ENCODE measurements around the gene ZNF180.
"Not testable (repeated sequence)": the region's sequence is repeated elsewhere in the genome, so short reads cannot be mapped to it uniquely, and the experiment has no call there.

The ZNF180 gene

DNA sequence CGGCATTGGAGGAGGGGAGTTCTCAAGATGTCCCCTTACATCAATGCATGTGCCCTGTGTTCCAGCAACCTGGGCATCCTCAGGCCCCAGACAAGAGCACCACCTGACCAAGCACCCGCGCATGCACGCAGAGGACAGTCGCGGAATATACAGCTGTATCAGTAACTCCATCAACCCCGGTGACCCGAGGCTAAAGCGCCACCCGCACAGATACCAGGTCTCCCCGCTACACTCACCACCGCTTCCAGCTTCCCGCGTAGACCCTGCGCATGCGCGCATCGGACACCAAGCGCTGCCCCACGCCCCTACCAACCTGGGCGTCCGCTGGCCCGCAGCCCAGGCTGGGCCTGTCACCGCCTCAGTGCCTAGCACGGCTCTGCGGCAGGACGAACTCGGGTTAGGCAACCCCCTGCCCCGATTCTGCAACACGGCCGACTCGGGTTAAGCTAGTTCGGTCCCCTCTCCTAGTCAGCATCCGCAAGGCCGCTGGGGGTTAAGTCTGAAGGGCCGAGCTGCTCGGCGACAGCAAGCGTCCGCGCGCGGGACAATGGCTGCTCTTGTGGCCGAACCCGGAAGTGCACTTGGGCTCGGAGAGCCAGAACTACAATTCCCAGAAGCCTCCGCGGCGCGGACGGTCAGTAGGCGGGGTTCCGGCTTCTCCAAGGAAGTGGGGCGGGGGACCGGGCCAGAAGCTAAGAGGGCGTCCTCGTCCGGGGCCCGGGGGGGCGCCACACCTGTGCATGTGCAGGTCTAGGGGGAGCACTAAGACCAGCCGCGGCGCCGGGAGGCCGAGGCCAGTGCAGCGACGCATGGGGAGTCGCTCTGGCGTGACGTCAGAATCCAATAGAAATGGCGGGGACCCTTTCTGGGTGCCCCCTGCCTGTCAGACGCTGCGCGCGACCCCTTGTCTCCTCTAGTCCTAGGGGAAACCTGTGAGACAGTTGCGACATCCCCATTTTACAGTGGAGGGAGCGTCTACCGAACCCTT lies at the start of gene ZNF180:
TSS of gene ZNF180 (minus strand) at position 561 of the 988 bp plus-strand sequence. CDS start 3,188 bp downstream, outside the sequence.
- DNase-seq: peak; percentile 91

DNA sequence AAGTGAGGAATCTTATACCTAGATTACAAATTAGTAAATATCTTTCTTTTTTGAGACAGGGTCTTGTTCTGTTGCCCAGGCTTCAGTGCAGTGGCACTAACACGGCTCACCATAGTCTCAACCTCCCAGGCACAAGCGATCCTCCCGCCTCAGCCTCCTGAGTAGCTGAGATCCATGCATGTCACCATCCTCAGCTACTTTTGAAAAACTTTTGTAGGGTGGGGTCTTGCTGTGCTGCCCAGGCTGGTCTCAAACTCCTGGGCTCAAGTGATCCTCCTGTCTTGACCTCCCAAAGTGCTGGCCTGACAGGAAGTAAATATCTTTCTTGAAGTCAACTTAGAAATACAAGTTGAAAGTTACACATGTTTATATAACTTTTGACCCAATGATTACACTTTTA lies 49.2 kb upstream of the ZNF180 start:
- no peak for DNase-seq

DNA sequence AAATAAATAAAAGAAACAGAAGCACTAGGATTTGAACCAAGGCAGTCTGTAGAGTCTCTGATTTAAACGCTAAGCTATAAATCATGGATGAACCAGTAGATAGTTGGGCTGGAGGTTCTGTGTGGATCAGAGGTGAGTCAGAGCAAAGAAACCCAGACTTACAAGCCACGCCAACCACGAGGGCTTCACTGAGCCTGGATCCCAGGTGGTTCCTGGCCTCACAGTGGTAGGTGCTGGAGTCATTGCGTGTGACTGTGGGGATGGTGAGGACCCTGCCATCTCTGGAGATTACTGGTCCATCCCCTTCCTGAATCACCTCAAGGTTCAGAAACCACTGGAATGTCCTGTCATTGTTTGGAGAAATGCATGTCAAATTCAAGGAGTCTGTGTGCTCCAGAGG lies 48.4 kb upstream of the ZNF180 start:
- no peak for DNase-seq

DNA sequence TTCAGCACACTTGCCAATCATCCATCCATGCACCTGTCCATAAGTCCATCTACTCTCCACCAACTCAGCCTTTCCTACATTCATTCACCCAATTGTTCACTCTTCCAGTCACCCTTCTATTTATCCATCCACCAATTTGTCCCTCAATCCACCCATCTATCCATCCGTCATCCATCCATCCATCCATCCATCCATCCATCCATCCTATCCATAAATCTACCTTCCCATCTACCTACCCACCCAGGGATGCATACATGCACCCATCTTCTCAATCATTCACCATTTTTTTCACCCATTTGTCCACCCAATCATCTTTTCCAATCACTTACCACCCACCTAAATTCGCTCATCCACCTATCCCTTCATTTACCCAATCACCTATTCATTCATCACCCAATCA lies 43.7 kb upstream of the ZNF180 start:
- no peak for DNase-seq

DNA sequence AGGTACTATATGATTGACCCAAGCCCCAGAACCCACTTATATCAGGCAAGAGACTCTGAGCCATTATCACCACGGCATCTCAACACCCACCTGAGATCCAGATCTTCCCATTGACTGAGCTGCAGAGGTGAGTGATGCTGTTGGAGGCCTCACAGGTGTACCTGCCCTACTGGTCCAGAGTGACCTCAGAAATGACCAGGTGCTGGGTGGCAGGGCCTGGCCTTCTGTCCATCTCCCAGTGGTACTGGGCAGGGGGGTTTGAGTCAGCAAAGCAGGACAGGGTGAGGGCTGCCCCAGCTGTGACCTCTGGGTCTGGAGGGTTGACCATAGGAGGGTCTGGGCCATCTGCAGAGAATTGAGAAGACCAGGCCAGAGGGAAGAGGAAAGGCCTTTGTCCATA lies 42.3 kb upstream of the ZNF180 start:
- DNase-seq: no peak

DNA sequence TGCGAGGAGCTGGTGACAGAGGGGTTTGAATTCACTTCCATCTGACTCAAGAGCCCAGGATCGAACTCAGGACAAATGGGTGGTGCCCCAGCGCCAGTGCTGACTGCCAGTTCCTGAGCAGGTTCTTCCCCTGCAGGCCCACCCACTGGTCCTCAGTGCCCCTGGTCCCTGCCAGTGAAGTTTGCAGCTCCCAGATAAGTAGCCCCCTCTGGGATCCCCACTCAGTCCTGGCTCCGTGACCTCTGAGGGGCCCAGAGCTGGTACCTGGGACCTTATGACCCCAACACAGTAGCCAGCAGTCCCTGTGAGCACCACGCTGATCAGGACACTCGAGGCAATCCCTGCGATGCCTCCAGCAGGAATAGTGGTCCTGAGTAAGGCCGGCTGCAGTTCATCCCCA lies 40.4 kb upstream of the ZNF180 start:
- no peak for DNase-seq

DNA sequence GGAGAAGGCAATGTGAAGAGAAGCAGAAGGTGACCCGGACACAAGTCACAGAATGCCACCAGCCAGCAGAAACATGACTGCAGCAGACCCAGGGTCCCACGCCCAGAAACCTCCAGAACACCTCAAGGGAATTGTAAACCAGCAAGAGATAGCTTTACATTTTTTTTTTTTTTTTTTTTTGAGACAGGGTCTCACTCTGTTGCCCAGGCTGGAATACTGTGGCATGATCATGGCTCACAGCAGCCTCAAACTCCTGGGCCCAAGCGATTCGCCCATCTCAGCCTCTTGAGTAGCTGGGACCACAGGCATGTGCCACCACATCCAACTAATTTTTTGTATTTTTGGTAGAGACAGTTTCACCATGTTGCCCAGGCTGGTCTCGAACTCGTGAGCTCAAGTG lies 39.7 kb upstream of the ZNF180 start:
- DNase-seq: no peak

DNA sequence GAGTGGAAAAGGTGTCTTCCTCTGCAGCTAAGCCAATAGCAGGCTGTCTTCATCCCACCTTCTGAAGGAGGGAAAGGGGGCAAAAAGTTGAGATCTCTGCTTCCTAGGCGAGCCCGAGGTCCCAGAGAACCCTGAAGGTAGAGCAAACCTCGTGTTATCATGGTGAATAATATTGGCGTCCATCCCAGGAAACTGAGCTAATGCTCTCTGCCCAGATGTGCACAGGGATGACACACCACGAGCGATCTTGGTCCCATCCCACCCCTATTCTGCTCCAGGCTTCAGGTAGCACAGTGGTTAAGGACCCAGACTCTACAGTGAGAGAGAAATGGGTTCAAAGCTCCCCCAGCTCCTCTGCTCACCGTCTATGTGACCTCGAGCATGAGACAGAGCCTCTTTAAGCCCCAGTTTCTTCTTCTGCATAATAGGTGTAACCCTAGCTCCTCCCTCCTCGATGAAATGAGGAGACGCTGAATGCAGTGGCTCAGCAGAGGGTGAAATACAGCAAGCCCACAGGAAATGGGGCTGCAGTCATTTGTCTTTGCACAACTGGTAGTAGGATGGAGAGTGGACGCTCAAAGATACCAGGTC lies 39.0 kb upstream of the ZNF180 start:
- DNase-seq: no peak

DNA sequence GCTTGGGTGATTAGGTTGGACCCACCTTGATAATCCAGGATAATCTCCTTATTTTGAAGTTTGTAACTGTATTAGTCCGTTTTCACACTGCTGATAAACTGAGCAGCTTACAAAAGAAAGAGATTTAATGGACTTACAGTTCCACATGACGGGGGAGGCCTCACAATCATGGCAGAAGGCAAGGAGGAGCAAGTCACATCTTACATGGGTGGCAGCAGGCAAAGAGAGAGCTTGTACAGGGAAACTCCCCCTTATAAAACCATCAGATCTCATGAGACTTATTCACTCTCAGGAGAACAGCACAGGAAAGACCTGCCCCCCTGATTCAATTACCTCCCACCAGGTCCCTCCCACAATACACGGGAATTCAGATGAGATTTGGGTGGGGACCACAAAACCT lies 35.0 kb upstream of the ZNF180 start:
- DNase-seq: not testable (repeated sequence)

DNA sequence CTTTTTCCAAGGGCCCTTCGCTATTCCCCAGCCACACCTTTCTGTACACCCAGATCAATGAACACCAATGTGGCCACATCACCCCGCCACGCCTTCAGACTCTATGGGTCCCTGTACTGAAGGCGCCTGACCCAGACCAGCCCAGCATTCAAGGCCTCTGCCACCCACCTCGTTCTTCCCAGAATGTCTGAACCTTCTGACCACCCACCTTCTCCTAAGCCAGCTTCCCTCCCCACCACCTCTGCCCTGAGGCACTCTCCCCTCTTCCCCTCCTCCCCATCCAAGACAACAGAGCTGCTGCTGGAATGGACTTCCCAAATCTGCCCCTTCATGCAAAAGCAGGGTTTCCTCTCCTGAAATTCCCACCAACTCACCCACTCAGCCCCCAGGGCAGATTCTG lies 32.5 kb upstream of the ZNF180 start:
- DNase-seq: no peak

DNA sequence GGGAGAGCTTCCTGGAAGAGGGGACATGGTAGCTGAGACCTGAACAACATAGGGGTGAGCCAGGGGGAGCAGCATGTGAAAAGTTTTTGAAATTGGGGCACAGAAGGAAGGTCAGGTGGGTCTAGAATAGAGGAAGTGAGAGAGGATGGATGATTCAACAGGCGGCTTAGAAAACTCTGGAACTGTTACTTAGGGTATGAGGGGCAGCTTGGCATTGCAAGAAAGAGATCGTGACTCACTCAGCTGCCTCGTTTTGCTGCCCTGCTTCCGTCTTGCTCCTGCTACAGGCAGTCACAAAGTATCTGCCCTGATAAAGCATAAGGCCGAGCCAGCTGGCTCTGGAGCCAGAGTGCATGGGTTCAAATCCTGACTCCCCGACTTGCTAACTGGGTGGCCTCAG lies 30.5 kb upstream of the ZNF180 start:
- DNase-seq: no peak

DNA sequence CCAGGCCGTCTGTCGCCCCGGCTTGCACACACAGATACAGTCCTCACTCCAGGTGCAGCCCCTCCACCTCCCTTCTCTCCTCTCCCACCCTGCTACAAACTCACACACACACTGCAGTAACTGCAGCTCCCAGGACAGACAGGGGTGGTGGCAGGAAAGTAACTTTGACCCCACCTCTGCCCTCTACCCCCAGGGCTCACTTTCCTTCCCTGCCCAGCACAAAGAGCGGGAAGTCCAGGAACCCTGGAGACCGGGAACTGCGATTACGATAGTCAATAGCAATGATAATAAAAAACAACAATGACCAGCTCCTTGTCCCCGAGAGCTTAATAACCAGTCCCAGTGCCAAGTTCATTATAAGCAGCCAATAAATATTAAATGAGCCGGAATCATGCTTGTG lies 29.2 kb upstream of the ZNF180 start, which contains the start of gene CEACAM20:
TSS of gene CEACAM20 (minus strand) at position 140 of the 400 bp plus-strand sequence. CDS start 166 bp downstream, outside the sequence.
- DNase-seq: no peak

DNA sequence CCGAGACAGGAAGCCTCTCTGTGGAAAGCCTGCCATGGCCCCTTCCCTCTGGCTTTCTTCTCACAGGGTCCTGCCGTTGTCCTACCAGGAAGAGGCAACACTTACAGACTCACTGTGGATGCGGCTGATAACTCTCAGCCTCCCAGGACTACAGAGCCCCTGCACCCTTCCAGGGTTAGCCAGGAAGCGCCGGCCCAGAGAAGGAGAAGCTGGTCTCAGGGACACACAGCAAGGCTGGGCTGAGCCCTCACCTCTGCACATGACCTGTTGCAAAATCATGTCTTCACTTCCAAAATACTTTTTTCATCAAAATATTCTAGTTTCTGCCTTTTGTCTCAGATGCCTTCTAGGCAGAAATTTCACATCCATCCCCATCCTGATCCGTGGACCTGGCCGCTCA lies 27.2 kb upstream of the ZNF180 start:
- DNase-seq: no peak

DNA sequence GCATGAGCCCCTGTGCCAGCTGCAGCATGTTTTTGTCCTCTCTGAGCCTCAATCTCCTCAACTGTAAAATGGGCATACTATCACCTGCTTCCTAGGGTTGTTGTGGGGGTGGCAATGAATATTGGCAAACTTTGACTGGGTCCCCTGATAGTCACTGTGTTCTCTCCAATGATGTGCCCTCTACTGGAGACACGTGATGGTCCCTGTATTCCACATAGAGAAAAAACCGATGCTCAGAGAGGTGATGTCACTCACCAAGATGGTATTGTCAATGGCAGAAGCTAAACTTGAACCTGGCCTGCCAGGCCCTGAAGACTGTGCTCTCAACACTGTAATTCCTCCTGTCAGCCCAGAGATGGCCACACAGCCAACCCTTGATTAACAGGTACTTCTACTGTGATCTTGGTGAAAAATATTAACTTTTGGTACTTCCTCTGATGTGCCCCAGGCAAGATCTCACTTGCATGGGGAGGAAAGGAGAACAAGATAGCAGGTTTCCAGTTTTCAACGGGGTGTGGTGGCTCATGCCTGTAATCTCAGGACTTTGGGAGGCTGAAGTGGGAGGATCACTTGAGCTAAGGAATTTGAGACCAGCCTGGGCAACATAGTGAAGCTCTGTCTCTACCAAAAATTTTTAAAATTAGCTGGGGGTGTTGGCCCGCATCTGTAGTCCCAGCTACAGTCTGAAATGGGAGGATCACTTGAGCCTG lies 25.6 kb upstream of the ZNF180 start:
- no peak for DNase-seq

DNA sequence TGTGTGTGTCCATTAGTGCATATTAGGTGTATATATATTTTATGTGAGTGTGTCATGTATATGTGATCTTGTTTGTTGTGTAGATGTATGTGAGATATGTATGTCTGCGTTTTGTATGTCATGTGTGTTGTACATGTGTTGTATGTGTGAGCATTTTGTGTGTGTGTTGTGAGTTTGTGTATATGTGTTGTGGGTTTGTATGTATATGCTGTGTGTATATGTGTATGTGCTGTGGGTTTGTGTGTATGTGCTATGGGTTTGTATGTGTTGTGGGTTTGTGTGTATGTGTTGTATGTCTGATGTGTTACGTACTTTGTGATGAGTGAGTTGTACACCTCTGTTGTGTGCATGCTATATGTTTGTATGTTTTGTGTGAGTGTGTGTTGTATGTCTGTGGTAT lies 21.0 kb upstream of the ZNF180 start:
- no peak for DNase-seq

DNA sequence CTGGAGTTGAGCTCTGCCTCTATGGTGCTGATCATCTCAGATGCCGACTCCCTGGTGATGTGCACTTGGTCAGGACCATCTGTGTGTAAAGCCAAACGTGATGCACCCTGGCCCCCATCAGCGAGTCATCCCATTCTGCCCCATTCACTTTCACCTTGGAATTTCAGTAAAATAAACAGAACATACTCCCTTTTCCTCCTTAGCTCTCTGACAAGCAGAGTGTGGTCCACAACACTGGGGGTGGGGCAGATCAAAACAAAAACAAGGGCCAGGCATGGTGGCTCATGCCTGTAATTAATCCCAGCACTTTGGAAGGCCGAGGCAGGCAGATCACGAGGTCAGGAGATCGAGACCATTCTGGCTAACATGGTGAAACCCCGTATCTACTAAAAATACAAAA lies 16.8 kb upstream of the ZNF180 start:
- DNase-seq: no peak

DNA sequence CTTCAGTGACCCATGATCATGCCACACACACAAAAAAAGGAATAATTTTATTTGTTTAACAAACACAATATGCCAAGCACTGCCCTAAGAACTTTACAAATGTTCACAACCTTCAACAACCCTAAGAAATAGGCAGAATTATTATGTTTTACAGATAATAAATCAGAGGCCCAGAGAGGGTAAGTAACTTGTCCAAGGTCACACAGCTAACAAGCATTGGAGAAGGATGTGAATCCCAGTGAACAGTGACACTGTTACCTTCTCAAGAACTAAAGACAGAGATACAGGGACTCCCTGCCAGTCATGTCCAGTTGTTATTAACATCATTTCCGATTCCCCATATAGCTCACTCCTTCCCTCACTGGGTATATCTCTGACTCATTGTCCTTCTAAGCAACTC lies 15.6 kb upstream of the ZNF180 start:
- no peak for DNase-seq

DNA sequence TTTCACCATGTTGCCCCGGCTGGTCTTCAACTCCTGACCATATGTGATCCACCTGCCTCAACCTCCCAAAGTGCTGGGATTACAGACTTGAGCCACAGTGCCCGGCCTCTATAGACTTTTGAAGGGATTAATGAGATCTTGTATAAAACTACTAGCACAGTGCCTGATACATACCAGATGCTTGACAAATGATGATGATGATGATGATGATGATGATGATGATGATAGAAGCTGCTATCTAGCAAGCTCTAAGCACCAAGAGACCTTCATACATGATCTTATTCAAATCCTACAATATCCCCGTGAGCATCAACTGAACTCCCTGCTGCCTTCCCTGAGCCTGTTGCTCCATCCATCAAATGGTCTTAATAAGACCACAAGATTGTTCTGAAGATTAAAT lies 14.7 kb upstream of the ZNF180 start:
- DNase-seq: no peak

DNA sequence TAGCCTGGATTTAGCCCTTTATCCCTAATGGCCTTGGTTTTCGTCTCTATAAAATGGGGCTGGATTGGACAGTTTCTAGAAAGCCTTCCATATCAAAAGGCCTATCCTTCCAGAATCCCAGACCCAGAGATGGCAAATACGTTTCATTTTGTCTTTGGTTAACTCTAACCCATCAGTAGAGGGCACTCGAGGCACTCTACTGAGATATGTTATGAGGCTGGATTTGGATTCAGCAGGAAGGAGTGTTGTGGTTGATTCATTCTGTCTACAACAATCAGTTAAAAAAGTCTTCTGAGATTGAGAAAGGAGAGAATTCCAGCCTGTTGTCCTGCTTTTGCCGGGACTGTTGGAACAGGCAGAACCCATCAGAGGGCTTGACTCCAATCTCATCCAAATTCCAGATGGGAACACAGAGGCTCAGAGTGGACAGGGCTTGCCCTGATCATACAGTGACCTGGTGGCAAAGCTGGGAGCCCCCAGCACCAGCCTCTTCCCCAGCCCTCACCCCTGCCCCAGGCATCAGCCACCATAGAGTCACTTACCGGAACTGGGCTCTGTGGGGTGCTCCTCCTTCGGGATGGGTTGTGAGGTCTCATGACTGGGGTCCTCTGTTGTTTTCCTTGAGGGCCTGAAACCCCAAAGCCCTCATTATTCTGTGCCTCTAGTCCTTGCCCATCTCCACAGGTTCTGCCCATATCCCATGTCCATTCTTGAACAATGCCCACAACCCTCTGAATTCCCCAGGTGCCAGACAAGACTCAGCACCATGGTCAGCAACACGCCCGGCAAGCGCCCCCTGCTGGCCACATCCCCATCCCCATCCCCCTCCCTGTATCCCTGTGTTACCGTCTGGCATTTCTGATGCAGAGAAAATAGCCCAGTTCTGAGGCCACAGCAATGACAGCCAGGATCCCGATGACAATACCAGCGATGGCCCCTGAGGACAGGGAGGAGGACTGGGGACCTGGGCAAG lies 12.3 kb upstream of the ZNF180 start:
- DNase-seq: no peak

DNA sequence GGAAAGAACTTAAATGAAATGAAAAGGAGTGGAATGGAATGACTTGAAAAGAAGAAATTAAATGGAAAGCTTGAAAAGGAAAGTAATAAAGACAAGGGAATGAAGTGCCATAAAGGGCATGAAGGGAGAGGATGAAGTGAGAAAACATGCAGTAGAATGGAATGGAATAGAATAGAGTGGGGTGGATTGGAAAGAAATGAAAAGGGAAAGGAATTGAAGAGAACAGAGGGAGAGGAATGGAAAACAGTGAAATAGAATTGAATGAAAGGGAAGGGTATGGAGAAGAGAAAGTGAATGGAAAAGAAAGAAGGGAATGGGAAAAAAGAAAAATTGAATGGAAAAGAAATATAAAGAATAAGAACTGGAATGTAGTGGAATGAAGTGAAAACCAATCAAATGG lies 9.2 kb upstream of the ZNF180 start:
- DNase-seq: no peak

DNA sequence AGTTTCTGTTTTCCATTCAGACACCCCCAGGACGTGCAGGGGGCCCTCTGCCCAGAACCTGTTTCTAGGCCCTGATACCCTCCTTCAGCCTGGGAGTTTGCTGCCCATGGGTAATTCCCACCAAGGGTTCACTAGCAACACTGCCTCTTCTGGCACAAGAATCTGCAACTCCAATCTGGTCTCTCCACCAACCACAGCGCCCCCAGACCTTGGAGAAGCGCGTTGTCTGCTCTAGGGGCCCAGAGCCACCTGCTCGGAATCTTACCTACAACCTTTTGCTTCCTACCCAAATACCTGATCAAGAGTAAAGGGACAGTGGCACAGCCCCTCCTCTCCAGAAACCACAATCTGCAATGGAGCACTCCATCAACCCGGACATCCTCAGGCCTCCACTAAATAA lies 763 bp downstream of the ZNF180 start:
- no peak for DNase-seq

DNA sequence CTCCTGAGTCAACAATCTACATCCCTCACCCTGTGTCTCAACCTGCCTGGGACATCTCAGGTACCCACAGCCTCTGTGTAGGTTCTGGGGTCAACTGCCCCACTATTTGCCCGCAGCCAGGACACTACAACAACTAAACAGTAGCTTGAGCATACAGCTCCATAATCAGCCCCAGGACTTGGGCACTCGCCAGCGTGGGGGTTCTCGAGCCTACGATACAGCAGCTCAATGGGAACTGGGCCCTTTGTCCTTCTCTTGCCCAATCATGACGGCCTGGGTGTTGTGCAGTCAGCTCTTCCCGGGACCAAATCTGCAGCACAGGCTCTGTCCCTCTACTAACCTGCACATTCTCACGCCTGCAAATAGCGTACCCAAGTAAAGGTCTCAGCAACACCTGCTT lies 1.3 kb downstream of the ZNF180 start:
- no peak for DNase-seq
